ENCODE data around the gene TNS1. TPM values are rescaled to one million over a fixed set of nuclear protein-coding genes. Genes with fewer than 3 reads are reported as not detected.

The TNS1 gene
- total RNA-seq, 1 experiment from 2014 or later = 1.5 TPM

GRCh38 chr2:217832987-217833386 lies 169.8 kb downstream of the TNS1 start:
- Histone ChIP-seq H3K79me2 (ENCODE audit: low read length) (no peaks in the 10 kb centered on the region), H3K4me2 (ENCODE audit: low read length) (no peak overlapping the region), H4K20me1 (ENCODE audit: low read length) (no peaks in the 10 kb centered on the region), H2AFZ (ENCODE audit: low read length) (no peak overlapping the region), H3F3A (ENCODE audit: low read length, unreplicated experiment) (no peaks in the 10 kb centered on the region), H3K36me3 (ENCODE audit: low read depth, low read length) (no peaks in the 10 kb centered on the region), H3K4me1 (ENCODE audit: insufficient read depth, low read length) (no peaks in the 10 kb centered on the region), H3K9ac (ENCODE audit: low read length) (no peak overlapping the region), H3K4me3 (ENCODE audit: low read length) (no peak overlapping the region), H3K9me2 (replicated peaks; ENCODE audit: low read length) (no peaks in the 10 kb centered on the region), H3K27me3 (ENCODE audit: low read length) (peaks cover 19% of the 10 kb centered on the region), H3K9me3 (ENCODE audit: low read length) (no peaks in the 10 kb centered on the region), H3K27ac (ENCODE audit: low read length) (no peak overlapping the region)
- TF ChIP-seq CTCF (conservative IDR thresholded peaks at IDR 0.05; ENCODE audit: low read depth, low read length) (no peak), EZH2phosphoT487 (IDR thresholded peaks at IDR 0.05; ENCODE audit: borderline replicate concordance, low read length) (no peak), EZH2 (IDR thresholded peaks at IDR 0.05; ENCODE audit: low read length, unreplicated experiment) (no peak)
- BruUV-seq (replicated peaks) = no TSS peak
- CTCF ChIA-PET = no interaction called here
- no peak for DNase-seq
- POLR2A ChIA-PET (ENCODE audit: unreplicated experiment) = no interaction called here
- ATAC-seq = no peak
- intact Hi-C loops (cut with micrococcal nuclease) = no loop called here

- CTCF ChIA-PET = no interaction called here
These were observed 170.7 kb downstream of the TNS1 start for GRCh38 chr2:217832115-217832514.

GRCh38 chr2:217831306-217831705 lies 171.5 kb downstream of the TNS1 start:
- no peaks in the 10 kb centered on the region for H3K4me1 ChIP-seq (ENCODE audit: insufficient read depth, low read length)
- no peaks in the 10 kb centered on the region for H3K79me2 ChIP-seq (ENCODE audit: low read length)
- ChIA-PET POLR2A (ENCODE audit: unreplicated experiment) (no interaction called here), CTCF (no interaction called here)
- no peak overlapping the region for H2AFZ ChIP-seq (ENCODE audit: low read length)
- H3K9me3 ChIP-seq (ENCODE audit: low read length) = no peaks in the 10 kb centered on the region
- H3K4me3 ChIP-seq (ENCODE audit: low read length) = no peak overlapping the region
- DNase-seq (no peak), ATAC-seq (no peak)
- intact Hi-C loops (cut with micrococcal nuclease) = no loop called here
- H3K36me3 ChIP-seq (ENCODE audit: low read depth, low read length) = no peaks in the 10 kb centered on the region
- no peaks in the 10 kb centered on the region for H3K9me2 ChIP-seq (replicated peaks; ENCODE audit: low read length)
- H4K20me1 ChIP-seq (ENCODE audit: low read length) = no peaks in the 10 kb centered on the region
- no peak overlapping the region for H3K9ac ChIP-seq (ENCODE audit: low read length)
- H3K4me2 ChIP-seq (ENCODE audit: low read length) = no peak overlapping the region
- peaks cover 34% of the 10 kb centered on the region for H3K27me3 ChIP-seq (ENCODE audit: low read length)
- no TSS peak for BruUV-seq (replicated peaks)
- H3K27ac ChIP-seq (ENCODE audit: low read length) = no peak overlapping the region
- TF ChIP-seq EZH2phosphoT487 (IDR thresholded peaks at IDR 0.05; ENCODE audit: borderline replicate concordance, low read length) = no peak
- TF ChIP-seq EZH2 (IDR thresholded peaks at IDR 0.05; ENCODE audit: low read length, unreplicated experiment) = no peak
- no peak for TF ChIP-seq CTCF (conservative IDR thresholded peaks at IDR 0.05; ENCODE audit: low read depth, low read length)
- H3F3A ChIP-seq (ENCODE audit: low read length, unreplicated experiment) = no peaks in the 10 kb centered on the region

More at GRCh38 chr2:217832115-217832514, 170.7 kb downstream of the TNS1 start:
- Histone ChIP-seq H3K27ac (ENCODE audit: low read length) (no peak overlapping the region), H3K4me1 (ENCODE audit: insufficient read depth, low read length) (no peaks in the 10 kb centered on the region), H3K36me3 (ENCODE audit: low read depth, low read length) (no peaks in the 10 kb centered on the region), H3K4me2 (ENCODE audit: low read length) (no peak overlapping the region), H3K9me3 (ENCODE audit: low read length) (no peaks in the 10 kb centered on the region), H3F3A (ENCODE audit: low read length, unreplicated experiment) (no peaks in the 10 kb centered on the region), H3K9me2 (replicated peaks; ENCODE audit: low read length) (no peaks in the 10 kb centered on the region), H3K27me3 (ENCODE audit: low read length) (peaks cover 25% of the 10 kb centered on the region), H4K20me1 (ENCODE audit: low read length) (no peaks in the 10 kb centered on the region), H3K4me3 (ENCODE audit: low read length) (no peak overlapping the region), H3K9ac (ENCODE audit: low read length) (no peak overlapping the region), H2AFZ (ENCODE audit: low read length) (no peak overlapping the region), H3K79me2 (ENCODE audit: low read length) (no peaks in the 10 kb centered on the region)
- DNase-seq (no peak), ATAC-seq (no peak)
- POLR2A ChIA-PET (ENCODE audit: unreplicated experiment) = no interaction called here
- no TSS peak for BruUV-seq (replicated peaks)
- no peak for TF ChIP-seq EZH2 (IDR thresholded peaks at IDR 0.05; ENCODE audit: low read length, unreplicated experiment)
- no peak for TF ChIP-seq EZH2phosphoT487 (IDR thresholded peaks at IDR 0.05; ENCODE audit: borderline replicate concordance, low read length)
- no peak for TF ChIP-seq CTCF (conservative IDR thresholded peaks at IDR 0.05; ENCODE audit: low read depth, low read length)
- intact Hi-C loops (cut with micrococcal nuclease) = no loop called here
